MCF 10A (cell line): Measurements from ENCODE around the gene NFASC. TPM values are rescaled to one million over a fixed set of nuclear protein-coding genes. Genes with fewer than 3 reads are reported as not detected.

Source experiments
- BruUV-seq: library from RNA; stranded (reverse); fragments of 400-500 nt; replicated peaks from 2 replicates; lab custom pipeline; 2021; lab: Mats Ljungman, UMichigan
- CTCF ChIA-PET: fragments of 300-600 bp; sonication (Branson Sonifier 250); formaldehyde crosslinking; extraction: SDS; loops from one replicate; lab custom pipeline; 2021; ENCODE audit warnings: antibody characterized with exemption, inconsistent platforms; lab: Yijun Ruan, JAX
- POLR2A ChIA-PET: fragments of 300-600, 350-650 bp; sonication (Branson Sonifier 250); formaldehyde crosslinking; extraction: SDS; loops from one replicate; lab custom pipeline; 2020; ENCODE audit warnings: antibody characterized with exemption, inconsistent platforms; lab: Yijun Ruan, JAX
- DNase-seq: peaks from one replicate; pipeline ENCODE4 v3.0.0-alpha.2; 2018; ENCODE audit not compliant: unreplicated experiment
- H3K27ac Mint-ChIP-seq: one replicate; pipeline ENCODE4 v1.8.0; 2022; ENCODE audit warnings: mild to moderate bottlenecking, low read depth, mixed read lengths; ENCODE audit not compliant: unreplicated experiment
- H3K27me3 Mint-ChIP-seq: one replicate; pipeline ENCODE4 v1.8.0; 2022; ENCODE audit warnings: mixed read lengths; ENCODE audit not compliant: insufficient read depth, unreplicated experiment
- H3K36me3 Mint-ChIP-seq: one replicate; pipeline ENCODE4 v1.8.0; 2022; ENCODE audit warnings: mild to moderate bottlenecking, moderate library complexity, mixed read lengths; ENCODE audit not compliant: insufficient read depth, unreplicated experiment
- H3K4me1 Mint-ChIP-seq: one replicate; pipeline ENCODE4 v1.8.0; 2022; ENCODE audit warnings: mixed read lengths; ENCODE audit not compliant: insufficient read depth, unreplicated experiment
- H3K4me3 Mint-ChIP-seq: one replicate; pipeline ENCODE4 v1.8.0; 2022; ENCODE audit warnings: mild to moderate bottlenecking, moderate library complexity, mixed read lengths; ENCODE audit not compliant: unreplicated experiment
- H3K9me3 Mint-ChIP-seq: one replicate; pipeline ENCODE4 v1.8.0; 2022; ENCODE audit warnings: mixed read lengths; ENCODE audit not compliant: unreplicated experiment
- CTCF ChIP-seq: fragments of 200-600 bp; IDR thresholded peaks from one replicate; pipeline ENCODE4 v1.8.0; 2022; ENCODE audit warnings: antibody characterized with exemption, mild to moderate bottlenecking; ENCODE audit not compliant: unreplicated experiment
- intact Hi-C: fragments of 100-400 bp; cut with micrococcal nuclease; formaldehyde crosslinking; loops from 2 replicates; pipeline ENCODE4 v1.14.1; 2022
- total RNA-seq: library from RNA; stranded (reverse); gene quantifications from 2 replicates; pipeline ENCODE4 v1.2.3, GENCODE V29; 2022

Gene NFASC
- total RNA-seq, 1 experiment from 2014 or later: 0.98 TPM

GRCh38 chr1:204826970-204827369 lies 43.7 kb upstream of the NFASC start:
- CTCF ChIA-PET: interaction anchor here (1.4 kb wide), 1 partner anchor 20 kb away, joined by 6 read pairs; no protein-coding TSS in a partner anchor
- peak; percentile 42 for DNase-seq
- TF ChIP-seq CTCF: peak; percentile 25
- H3K27ac Mint-ChIP-seq: no peak overlapping the region
- POLR2A ChIA-PET: no interaction called here
- H3K36me3 Mint-ChIP-seq: no peaks in the 10 kb centered on the region
- no peaks in the 10 kb centered on the region for H3K9me3 Mint-ChIP-seq
- H3K27me3 Mint-ChIP-seq: peaks cover 86% of the 10 kb centered on the region
- BruUV-seq: no TSS peak
- H3K4me1 Mint-ChIP-seq: no peaks in the 10 kb centered on the region
- H3K4me3 Mint-ChIP-seq: no peak overlapping the region
- intact Hi-C loops: loop anchor here (1.0 kb wide), 1 partner anchor 114 kb away; no protein-coding TSS in a partner anchor

DNA sequence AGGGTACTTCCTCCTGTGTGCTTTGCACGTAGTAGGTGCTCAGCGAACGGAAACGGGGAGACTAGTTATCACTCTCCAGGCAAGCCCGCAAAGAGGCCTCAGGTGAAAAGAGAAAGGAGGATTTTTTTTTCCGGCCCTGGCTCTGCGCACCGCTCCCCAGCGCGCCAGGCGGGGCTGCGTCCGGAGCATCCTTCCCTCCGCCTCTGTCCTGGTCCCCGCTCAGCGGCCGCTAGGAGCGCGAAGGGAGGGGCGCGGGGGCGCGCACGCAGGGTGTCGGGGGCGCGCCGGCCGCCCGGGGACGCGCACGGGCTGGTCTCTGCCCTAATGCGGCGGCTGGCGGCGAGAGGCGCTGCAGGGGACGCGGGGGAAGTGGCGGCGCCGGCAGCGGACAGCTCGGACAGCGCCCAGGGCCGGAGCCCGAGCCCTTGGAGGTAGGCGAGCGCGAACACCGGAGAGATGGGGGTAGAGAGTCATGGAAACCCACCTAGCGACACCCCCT lies 42.3 kb upstream of the NFASC start:
- CTCF ChIA-PET: interaction anchor here (0.8 to 1.4 kb wide), 3 partner anchors 8 to 21 kb away, joined by 3 to 6 read pairs (median 5); no protein-coding TSS in a partner anchor
- POLR2A ChIA-PET: no interaction called here
- BruUV-seq: no TSS peak

GRCh38 chr1:204829133-204829825 lies 41.4 kb upstream of the NFASC start:
- no TSS peak for BruUV-seq
- POLR2A ChIA-PET: no interaction called here
- TF ChIP-seq CTCF: no peak
- no peaks in the 10 kb centered on the region for H3K36me3 Mint-ChIP-seq
- H3K4me1 Mint-ChIP-seq: no peaks in the 10 kb centered on the region
- intact Hi-C loops: no loop called here
- H3K27ac Mint-ChIP-seq: no peak overlapping the region
- CTCF ChIA-PET: interaction anchor here (3.3 to 5.2 kb wide), 2 partner anchors 23 to 112 kb away, joined by 14 to 57 read pairs; no protein-coding TSS in a partner anchor
- no peaks in the 10 kb centered on the region for H3K9me3 Mint-ChIP-seq
- H3K4me3 Mint-ChIP-seq: no peak overlapping the region
- DNase-seq: no peak
- peaks cover 81% of the 10 kb centered on the region for H3K27me3 Mint-ChIP-seq

More for the DNA sequence above, 42.3 kb upstream of the NFASC start:
- no peak for TF ChIP-seq CTCF
- Mint-ChIP-seq H3K27me3 (peaks cover 79% of the 10 kb centered on the region), H3K4me1 (no peaks in the 10 kb centered on the region), H3K36me3 (no peaks in the 10 kb centered on the region), H3K27ac (no peak overlapping the region), H3K4me3 (no peak overlapping the region), H3K9me3 (no peaks in the 10 kb centered on the region)
- no peak for DNase-seq
- intact Hi-C loops: no loop called here

- H3K36me3 Mint-ChIP-seq: no peaks in the 10 kb centered on the region
- POLR2A ChIA-PET: interaction anchor here (0.6 kb wide), 2 partner anchors 20 to 243 kb away, joined by 3 read pairs; no protein-coding TSS in a partner anchor
- H3K27me3 Mint-ChIP-seq: peaks cover 89% of the 10 kb centered on the region
- no peaks in the 10 kb centered on the region for H3K9me3 Mint-ChIP-seq
- no peak overlapping the region for H3K27ac Mint-ChIP-seq
- DNase-seq: no peak
- no peaks in the 10 kb centered on the region for H3K4me1 Mint-ChIP-seq
- CTCF ChIA-PET: interaction anchor here (0.8 to 5.2 kb wide), 7 partner anchors 19 to 311 kb away, joined by 3 to 57 read pairs (median 4); no protein-coding TSS in a partner anchor
- no TSS peak for BruUV-seq
- TF ChIP-seq CTCF: no peak
- no peak overlapping the region for H3K4me3 Mint-ChIP-seq
- intact Hi-C loops: no loop called here
Measured at GRCh38 chr1:204830747-204831146, 39.9 kb upstream of the NFASC start.
